ENCODE measurements around the gene GLE1. TPM values are rescaled to one million over a fixed set of nuclear protein-coding genes. Genes with fewer than 3 reads are reported as not detected.
A peak's percentile ranks its signal among the peaks of the same experiment; 100 is the strongest.

Gene GLE1, protein sequence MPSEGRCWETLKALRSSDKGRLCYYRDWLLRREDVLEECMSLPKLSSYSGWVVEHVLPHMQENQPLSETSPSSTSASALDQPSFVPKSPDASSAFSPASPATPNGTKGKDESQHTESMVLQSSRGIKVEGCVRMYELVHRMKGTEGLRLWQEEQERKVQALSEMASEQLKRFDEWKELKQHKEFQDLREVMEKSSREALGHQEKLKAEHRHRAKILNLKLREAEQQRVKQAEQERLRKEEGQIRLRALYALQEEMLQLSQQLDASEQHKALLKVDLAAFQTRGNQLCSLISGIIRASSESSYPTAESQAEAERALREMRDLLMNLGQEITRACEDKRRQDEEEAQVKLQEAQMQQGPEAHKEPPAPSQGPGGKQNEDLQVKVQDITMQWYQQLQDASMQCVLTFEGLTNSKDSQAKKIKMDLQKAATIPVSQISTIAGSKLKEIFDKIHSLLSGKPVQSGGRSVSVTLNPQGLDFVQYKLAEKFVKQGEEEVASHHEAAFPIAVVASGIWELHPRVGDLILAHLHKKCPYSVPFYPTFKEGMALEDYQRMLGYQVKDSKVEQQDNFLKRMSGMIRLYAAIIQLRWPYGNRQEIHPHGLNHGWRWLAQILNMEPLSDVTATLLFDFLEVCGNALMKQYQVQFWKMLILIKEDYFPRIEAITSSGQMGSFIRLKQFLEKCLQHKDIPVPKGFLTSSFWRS
- total RNA-seq, result 12.7 TPM

DNA sequence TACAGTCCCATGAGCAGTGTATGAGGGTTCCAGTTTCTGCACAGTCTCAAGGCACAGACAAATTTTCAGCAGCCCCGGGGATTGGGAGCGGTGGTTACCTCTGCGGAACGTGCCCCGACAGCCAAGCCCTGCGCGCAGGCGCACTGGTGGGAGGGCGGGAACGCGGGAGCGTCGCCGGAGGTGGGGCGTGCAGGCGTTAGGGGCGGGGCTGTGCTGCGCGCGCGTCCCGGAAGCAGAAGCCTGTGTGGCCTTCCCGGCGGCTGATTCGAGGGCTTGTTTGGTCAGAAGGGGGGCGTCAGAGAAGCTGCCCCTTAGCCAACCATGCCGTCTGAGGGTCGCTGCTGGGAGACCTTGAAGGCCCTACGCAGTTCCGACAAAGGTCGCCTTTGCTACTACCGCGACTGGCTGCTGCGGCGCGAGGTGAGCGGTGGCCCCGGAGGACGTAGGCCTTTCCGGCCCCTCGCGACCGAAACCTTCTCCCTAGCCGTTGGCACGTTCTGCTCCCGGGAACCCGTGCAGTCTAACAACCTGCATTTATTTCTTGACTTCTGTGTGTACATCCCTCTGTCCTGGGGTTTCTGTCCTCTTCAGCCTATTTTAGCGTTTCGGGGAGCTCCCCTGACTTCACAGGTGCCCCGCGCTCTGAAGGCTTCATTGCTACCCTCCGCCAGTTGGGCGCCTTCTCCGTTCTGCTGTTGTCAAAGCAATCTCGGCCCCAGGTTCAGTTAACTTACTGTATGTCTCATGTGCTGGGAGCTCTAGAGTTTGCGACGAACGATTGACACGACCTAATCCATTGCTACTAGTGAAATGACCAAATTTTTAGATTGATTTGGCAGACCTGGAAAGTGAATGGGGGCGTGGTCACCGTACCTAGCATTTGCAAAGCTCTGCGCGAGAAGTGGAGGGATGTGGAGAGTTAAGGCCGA is at the start of gene GLE1:
TSS of gene GLE1 (plus strand) at position 235 of the 929 bp plus-strand sequence. CDS start at position 322, 87 bp downstream.
- Histone ChIP-seq H3K9me3 (ENCODE audit: low read depth, low read length) (no peaks in the 10 kb centered on the region), H3K4me3 (ENCODE audit: low read length) (peak within 1 kb of the TSS; percentile 91), H3K4me1 (ENCODE audit: insufficient read depth, low read length) (peaks cover 24% of the 10 kb centered on the region), H3K27me3 (ENCODE audit: insufficient read depth, low read length) (no peaks in the 10 kb centered on the region)

DNA sequence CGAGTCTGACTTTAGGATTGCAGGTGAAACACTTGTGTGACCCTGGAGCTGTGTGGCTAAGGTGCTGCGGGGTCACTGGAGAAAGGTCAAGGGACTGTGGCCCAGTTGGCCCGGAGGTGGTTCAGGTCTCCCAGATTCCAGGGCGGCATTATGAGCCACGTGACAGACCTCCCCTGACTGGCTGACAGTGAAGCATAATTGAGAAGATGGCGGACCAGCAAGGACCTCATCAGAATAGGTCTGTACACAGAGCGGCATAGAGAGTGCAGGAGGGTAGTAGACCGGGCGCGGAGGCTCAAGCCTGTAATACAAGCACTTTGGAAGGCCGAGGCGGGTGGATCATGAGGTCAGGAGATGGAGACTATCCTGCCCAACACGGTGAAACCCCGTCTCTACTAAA is 49.5 kb upstream of the GLE1 start:
- H3K4me1 ChIP-seq (ENCODE audit: insufficient read depth, low read length), result peaks cover 11% of the 10 kb centered on the region
- no peaks in the 10 kb centered on the region for H3K27me3 ChIP-seq (ENCODE audit: insufficient read depth, low read length)
- no peaks in the 10 kb centered on the region for H3K9me3 ChIP-seq (ENCODE audit: low read depth, low read length)
- no peak overlapping the region for H3K4me3 ChIP-seq (ENCODE audit: low read length)

DNA sequence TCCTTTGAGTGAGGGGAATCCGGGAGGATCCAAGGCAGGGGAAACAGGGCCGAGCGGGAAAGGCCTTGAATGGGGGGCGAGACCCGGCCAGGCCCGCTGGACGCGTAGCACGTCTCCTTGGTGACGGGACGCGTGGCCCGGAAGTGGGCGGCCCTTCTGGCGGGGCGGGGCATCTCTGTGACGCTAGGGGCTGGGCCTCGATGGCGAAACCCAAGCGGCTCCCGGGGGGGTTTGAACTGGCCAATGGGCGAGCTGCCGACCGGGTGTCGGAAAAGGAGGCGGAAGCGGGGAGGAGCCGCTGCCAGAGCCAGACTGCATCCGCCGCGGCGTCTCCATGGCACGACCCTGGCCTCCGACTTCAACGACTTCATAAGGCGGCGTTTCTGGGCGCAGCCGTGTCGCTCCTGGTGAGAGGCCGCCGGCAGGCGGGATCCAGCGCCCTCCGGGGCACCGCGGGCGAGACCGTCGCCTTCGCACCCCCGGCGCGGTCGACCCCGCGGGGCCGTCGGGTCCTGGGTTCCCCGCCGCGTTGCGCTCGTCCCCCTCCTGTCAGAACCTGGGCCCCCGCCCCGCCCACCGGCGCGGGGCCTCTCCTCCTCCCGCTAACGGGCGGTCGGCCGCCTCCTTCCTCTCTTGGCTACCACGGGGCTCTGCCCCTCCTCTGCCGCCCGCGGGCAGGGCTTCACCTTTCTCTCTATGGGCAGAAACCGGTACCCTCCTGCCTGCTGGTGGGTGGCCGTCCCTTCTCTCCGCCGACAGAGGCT is 48.5 kb upstream of the GLE1 start, which contains the start of gene ODF2:
TSS of gene ODF2 (plus strand) at position 158 of the 764 bp plus-strand sequence. CDS start at position 244, 86 bp downstream.
- Histone ChIP-seq H3K9me3 (ENCODE audit: low read depth, low read length) (no peaks in the 10 kb centered on the region), H3K4me1 (ENCODE audit: insufficient read depth, low read length) (peaks cover 11% of the 10 kb centered on the region), H3K27me3 (ENCODE audit: insufficient read depth, low read length) (no peaks in the 10 kb centered on the region), H3K4me3 (ENCODE audit: low read length) (peak within 1 kb of the TSS; percentile 80)

DNA sequence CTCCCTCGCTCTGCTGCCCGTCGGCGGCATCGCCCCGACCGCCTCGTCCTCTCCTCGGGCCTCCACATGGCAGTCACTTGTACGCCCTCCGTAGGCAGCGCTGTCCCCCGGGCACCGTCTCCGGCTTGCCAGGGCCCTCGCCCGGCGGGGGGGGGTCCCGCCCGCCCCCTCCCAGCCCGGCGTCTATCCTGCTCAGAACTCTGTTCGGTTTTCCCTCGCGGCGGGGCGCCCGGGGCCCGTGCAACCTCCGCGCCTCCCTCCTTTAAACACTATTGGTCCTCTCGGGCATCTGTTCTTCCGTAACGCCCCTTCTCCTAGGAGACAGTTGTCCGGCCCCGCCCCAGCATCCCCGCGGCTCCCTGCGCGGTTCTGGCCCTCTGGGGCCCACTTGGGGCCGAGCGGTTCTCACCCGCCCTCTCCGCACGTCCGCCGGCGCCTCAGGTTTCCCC is 47.9 kb upstream of the GLE1 start:
- Histone ChIP-seq H3K27me3 (ENCODE audit: insufficient read depth, low read length) (no peaks in the 10 kb centered on the region), H3K4me1 (ENCODE audit: insufficient read depth, low read length) (peaks cover 11% of the 10 kb centered on the region), H3K9me3 (ENCODE audit: low read depth, low read length) (no peaks in the 10 kb centered on the region), H3K4me3 (ENCODE audit: low read length) (peak overlapping the region; percentile 80)

DNA sequence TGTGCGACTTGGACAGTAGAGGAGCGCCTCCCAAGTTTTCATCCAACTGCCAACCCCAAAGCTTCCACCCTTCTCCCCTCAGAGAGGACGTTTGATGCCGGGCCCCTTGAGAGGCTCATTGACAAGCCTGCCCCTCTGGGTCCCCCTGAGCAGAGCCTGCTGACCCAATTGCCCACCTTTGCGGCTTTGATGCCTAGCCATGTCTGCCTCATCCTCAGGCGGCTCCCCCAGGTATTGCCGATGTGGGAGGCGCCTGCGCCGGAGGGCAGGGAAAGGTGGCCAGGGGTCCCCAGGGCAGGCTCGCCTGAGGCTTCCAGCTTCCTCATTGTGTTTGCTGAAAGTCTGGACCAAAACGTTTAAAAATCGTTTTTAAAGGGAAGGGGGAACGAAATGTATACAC is 47.3 kb upstream of the GLE1 start:
- Histone ChIP-seq H3K9me3 (ENCODE audit: low read depth, low read length) (no peaks in the 10 kb centered on the region), H3K4me3 (ENCODE audit: low read length) (peak overlapping the region; percentile 80), H3K27me3 (ENCODE audit: insufficient read depth, low read length) (no peaks in the 10 kb centered on the region), H3K4me1 (ENCODE audit: insufficient read depth, low read length) (peaks cover 11% of the 10 kb centered on the region)

DNA sequence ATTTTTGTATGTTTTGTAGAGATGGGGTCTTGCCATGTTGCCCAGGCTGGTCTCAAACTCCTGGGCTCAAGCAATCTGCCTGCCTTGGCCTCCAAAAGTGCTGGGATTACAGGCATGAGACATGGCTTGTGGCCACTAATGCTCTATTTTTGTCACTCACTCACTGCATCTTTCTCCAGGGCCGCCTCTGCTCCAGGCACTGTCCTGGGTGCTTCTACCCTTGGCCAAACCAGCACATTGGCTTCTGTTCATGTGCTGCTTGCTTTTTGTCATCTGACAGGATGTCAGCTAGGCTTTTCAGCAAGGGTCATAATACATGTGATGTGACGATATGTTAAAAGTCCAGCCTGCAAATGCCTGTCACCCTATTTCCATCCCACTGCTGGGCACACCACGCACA is 45.5 kb upstream of the GLE1 start:
- H3K4me3 ChIP-seq (ENCODE audit: low read length), result no peak overlapping the region
- H3K27me3 ChIP-seq (ENCODE audit: insufficient read depth, low read length), result no peaks in the 10 kb centered on the region
- H3K9me3 ChIP-seq (ENCODE audit: low read depth, low read length), result no peaks in the 10 kb centered on the region
- H3K4me1 ChIP-seq (ENCODE audit: insufficient read depth, low read length), result peaks cover 11% of the 10 kb centered on the region

DNA sequence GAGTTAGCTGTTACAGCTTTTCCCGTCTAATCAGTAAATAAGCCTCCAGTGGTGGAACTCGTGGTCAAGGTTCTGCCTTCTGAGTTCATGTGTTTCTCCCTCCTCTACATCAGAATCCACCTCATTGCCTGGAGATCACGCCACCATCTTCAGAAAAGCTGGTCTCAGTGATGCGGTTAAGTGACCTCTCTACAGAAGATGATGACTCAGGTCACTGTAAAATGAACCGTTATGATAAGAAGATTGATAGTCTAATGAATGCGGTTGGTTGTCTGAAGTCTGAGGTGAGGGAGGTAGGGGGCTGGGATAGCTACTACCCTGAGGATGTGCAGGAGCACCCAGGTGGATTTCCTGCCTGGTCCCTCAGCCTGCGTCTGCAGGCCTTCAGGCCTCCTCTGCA is 35.4 kb upstream of the GLE1 start:
- Histone ChIP-seq H3K4me1 (ENCODE audit: insufficient read depth, low read length) (peaks cover 5% of the 10 kb centered on the region), H3K4me3 (ENCODE audit: low read length) (no peak overlapping the region), H3K9me3 (ENCODE audit: low read depth, low read length) (no peaks in the 10 kb centered on the region), H3K27me3 (ENCODE audit: insufficient read depth, low read length) (no peaks in the 10 kb centered on the region)

DNA sequence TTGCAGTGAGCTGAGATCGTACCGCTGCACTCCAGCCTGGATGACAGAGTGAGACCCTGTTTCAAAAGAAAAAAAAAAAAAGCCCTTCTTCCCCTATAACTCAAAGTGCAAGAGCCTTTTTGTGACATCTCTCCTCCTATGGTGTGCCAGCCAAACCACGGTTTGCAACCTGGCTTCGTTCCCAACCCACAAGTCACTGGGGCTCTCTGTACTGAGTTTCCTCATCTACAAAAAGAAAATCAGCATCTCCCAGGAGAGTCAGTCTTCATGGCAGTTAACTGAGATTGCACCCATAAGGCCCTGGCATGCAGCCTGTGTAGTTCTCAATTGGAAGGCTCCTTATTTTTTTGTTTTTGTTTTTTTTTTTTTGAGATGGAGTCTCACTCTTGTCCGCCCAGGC is 34.0 kb upstream of the GLE1 start:
- no peaks in the 10 kb centered on the region for H3K9me3 ChIP-seq (ENCODE audit: low read depth, low read length)
- peaks cover 5% of the 10 kb centered on the region for H3K4me1 ChIP-seq (ENCODE audit: insufficient read depth, low read length)
- no peak overlapping the region for H3K4me3 ChIP-seq (ENCODE audit: low read length)
- H3K27me3 ChIP-seq (ENCODE audit: insufficient read depth, low read length), result no peaks in the 10 kb centered on the region

DNA sequence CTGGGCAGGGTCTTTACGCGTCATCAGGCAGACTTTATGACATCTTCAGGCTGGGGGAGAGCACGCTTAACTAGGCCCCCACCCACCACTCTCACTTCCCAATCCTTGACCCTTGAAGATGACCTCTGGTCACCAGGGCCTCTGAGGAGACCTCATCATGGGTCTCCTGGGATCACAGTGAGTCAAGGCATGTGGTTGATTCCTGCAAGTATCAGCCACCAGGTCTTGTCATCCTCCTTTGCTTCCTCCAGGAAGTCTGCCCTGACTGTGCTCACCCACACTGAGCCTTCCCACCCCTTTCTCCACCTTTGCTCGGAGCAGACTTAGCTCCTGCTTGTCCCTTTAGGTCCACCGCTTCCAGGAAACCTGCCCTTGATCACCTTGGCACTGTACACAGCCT is 31.4 kb upstream of the GLE1 start:
- H3K9me3 ChIP-seq (ENCODE audit: low read depth, low read length), result no peaks in the 10 kb centered on the region
- H3K4me1 ChIP-seq (ENCODE audit: insufficient read depth, low read length), result peaks cover 5% of the 10 kb centered on the region

DNA sequence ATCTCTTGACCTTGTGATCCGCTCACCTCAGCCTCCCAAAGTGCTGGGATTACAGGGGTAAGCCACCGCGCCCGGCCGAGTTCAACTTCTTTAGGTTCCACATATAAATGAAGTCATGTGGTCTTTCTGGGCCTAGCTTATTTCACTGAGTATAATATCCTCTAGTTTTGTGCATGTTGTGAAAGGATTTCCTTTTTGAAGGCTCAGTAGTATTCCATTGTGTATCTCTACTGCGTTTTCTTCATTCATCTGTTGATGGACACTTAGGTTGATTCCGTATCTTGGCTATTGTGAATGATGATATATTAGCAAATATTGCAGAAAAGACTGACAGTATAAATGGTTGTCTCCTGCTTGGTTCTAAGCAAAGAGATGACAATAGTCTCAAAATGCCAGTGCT is 28.7 kb upstream of the GLE1 start:
- Histone ChIP-seq H3K4me3 (ENCODE audit: low read length) (no peak overlapping the region), H3K27me3 (ENCODE audit: insufficient read depth, low read length) (no peaks in the 10 kb centered on the region), H3K4me1 (ENCODE audit: insufficient read depth, low read length) (no peaks in the 10 kb centered on the region)

More for the DNA sequence above, 31.4 kb upstream of the GLE1 start:
- Histone ChIP-seq H3K4me3 (ENCODE audit: low read length) (no peak overlapping the region), H3K27me3 (ENCODE audit: insufficient read depth, low read length) (no peaks in the 10 kb centered on the region)

DNA sequence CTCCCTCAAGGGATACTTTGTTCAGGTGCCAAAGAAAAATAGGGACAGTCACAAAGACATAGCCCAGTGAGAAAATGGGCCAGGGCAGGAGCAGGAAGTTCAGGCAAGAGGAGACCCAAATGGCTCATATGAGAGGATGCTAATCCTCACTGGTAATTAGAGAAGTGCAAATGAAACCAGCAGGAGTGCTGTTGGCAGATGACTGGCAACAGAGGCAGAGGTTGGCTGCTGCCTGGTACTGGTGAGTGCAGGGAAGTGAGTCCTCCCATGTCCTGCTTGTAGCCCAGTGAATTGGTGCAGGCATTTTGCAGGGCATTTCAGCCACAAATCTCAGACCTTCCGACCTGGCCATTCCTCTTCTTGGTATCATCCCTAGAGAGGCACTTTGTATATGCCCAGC is 25.3 kb upstream of the GLE1 start:
- no peaks in the 10 kb centered on the region for H3K27me3 ChIP-seq (ENCODE audit: insufficient read depth, low read length)
- H3K4me1 ChIP-seq (ENCODE audit: insufficient read depth, low read length), result no peaks in the 10 kb centered on the region
- H3K9me3 ChIP-seq (ENCODE audit: low read depth, low read length), result no peaks in the 10 kb centered on the region
- no peak overlapping the region for H3K4me3 ChIP-seq (ENCODE audit: low read length)

More for the DNA sequence above, 28.7 kb upstream of the GLE1 start:
- H3K9me3 ChIP-seq (ENCODE audit: low read depth, low read length), result no peaks in the 10 kb centered on the region

DNA sequence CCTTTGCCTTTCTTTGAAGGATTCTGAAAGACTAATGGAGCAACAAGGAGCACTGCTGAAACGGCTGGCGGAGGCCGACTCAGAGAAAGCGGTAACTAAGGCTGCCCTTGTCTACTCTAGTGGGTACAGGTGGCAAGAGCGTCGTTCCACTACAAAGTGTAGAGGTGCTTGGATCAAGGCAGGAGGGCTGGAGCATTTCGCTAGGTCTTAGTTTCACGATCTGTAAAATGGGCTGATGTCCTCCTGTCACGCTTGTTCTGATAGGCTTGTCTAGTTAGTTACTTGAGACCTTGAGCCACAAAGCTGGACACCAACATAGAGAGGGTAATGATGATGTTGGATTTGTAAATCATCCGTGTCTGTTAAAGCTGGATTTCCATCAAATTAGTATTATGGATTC is 23.0 kb upstream of the GLE1 start:
- Histone ChIP-seq H3K4me1 (ENCODE audit: insufficient read depth, low read length) (no peaks in the 10 kb centered on the region), H3K4me3 (ENCODE audit: low read length) (no peak overlapping the region), H3K9me3 (ENCODE audit: low read depth, low read length) (no peaks in the 10 kb centered on the region), H3K27me3 (ENCODE audit: insufficient read depth, low read length) (no peaks in the 10 kb centered on the region)

DNA sequence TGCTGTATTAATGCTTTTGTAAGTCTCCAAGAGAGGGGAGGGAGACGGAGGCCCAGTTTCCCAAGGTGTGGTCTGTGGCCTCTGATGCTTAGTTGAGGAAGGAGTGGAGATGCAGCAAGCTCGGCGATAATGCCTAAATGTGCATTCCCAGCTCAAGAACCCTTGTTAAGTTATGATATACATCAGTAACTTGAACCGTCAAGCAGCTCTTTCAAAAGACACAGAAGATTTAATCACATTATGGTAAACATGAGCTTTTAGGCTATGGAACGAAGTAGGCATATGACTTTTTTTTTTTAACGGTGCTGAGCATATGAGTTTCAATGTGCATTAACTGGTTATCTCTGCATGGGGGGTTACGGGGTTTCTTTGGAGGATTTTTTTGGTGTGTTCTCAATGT is 22.3 kb upstream of the GLE1 start:
- Histone ChIP-seq H3K27me3 (ENCODE audit: insufficient read depth, low read length) (no peaks in the 10 kb centered on the region), H3K4me1 (ENCODE audit: insufficient read depth, low read length) (no peaks in the 10 kb centered on the region), H3K4me3 (ENCODE audit: low read length) (no peak overlapping the region), H3K9me3 (ENCODE audit: low read depth, low read length) (no peaks in the 10 kb centered on the region)

DNA sequence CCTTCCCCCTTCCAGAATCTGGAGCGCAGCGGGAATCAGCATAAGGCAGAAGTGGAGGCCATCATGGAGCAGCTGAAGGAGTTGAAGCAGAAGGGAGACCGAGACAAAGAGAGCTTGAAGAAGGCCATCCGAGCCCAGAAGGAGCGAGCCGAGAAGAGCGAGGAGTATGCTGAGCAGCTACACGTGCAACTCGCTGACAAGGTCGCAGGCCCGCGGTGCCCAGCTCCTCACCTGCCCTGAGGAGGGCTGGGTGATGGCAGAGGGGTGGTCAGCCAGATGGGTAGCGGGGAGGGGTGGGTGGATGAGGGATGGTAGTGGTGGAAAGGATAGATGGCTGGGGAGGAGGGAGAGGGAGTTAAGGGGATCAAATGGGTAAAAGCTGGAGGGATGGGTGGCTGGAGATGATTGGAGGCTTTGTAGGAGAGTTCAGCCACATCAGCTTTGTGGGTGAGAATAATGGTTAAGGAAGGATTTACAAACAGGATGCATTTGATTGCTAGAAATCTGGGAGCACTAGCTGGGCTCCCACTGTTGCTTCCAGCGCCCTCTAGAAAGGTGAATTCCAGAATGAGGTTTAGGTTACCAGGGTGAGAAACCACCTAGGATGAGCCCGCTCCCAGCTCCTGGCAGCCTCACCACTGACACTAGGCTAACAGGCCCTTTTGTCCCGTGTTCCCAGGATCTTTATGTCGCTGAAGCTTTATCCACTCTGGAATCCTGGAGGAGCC is 19.7 kb upstream of the GLE1 start:
- Histone ChIP-seq H3K9me3 (ENCODE audit: low read depth, low read length) (no peaks in the 10 kb centered on the region), H3K4me1 (ENCODE audit: insufficient read depth, low read length) (no peaks in the 10 kb centered on the region), H3K27me3 (ENCODE audit: insufficient read depth, low read length) (no peaks in the 10 kb centered on the region), H3K4me3 (ENCODE audit: low read length) (no peak overlapping the region)
